Neural progenitor cell (in vitro differentiated cells): Measurements from ENCODE around the gene RPEL1.

Experiments
- EZH2 ChIP-seq: fragments of 200-600 bp; sonication (generic); IDR thresholded peaks from 2 replicates; pipeline ENCODE4 v1.6.1; 2017; ENCODE audit warnings: antibody characterized with exemption, mild to moderate bottlenecking, moderate library complexity
- EZH2phosphoT487 ChIP-seq: fragments of 200-600 bp; sonication (generic); IDR thresholded peaks from 2 replicates; pipeline ENCODE4 v1.6.1; 2017; ENCODE audit warnings: antibody characterized with exemption
- TF ChIP-seq, protein P1 (sequence below): fragments of 200-600 bp; sonication (generic); IDR thresholded peaks from 2 replicates; pipeline ENCODE4 v1.5.1; 2017; ENCODE audit warnings: antibody characterized with exemption, mild to moderate bottlenecking

DNA sequence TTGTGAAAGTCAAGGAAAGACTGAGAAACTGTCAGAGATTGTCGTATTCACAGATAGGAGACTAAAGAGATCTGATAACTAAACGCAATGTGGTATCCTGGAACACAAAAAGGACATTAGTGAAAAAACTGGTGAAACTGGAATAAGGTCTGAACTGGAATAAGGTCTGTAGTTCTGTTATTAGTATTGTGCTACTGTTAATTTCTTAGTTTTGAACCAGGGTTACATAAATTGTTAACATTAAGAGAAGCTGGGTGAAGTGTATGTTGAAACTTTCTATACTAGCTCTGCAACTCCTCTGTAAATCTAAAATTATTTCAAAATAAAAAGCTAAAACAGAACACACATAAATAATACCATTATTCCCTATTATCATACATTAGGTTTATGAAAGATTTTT lies 49.2 kb upstream of the RPEL1 start:
- TF ChIP-seq, protein P1, sequence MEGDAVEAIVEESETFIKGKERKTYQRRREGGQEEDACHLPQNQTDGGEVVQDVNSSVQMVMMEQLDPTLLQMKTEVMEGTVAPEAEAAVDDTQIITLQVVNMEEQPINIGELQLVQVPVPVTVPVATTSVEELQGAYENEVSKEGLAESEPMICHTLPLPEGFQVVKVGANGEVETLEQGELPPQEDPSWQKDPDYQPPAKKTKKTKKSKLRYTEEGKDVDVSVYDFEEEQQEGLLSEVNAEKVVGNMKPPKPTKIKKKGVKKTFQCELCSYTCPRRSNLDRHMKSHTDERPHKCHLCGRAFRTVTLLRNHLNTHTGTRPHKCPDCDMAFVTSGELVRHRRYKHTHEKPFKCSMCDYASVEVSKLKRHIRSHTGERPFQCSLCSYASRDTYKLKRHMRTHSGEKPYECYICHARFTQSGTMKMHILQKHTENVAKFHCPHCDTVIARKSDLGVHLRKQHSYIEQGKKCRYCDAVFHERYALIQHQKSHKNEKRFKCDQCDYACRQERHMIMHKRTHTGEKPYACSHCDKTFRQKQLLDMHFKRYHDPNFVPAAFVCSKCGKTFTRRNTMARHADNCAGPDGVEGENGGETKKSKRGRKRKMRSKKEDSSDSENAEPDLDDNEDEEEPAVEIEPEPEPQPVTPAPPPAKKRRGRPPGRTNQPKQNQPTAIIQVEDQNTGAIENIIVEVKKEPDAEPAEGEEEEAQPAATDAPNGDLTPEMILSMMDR: no peak
- TF ChIP-seq EZH2phosphoT487 (no peak), EZH2 (no peak)
